KMS-11 (cell line): ENCODE data around the gene SPTBN1.

Experiments
- H2AFZ ChIP-seq: fragments of 200-600 bp; sonication (generic); 2 replicates; pipeline ENCODE4 v1.6.1; 2016; ENCODE audit warnings: antibody characterized with exemption, mixed run types, low read depth
- H3K27ac ChIP-seq: fragments of 200-600 bp; sonication (generic); 2 replicates; pipeline ENCODE4 v1.6.1; 2016; ENCODE audit warnings: mild to moderate bottlenecking, mixed run types
- H3K27me3 ChIP-seq: fragments of 200-600 bp; sonication (generic); 2 replicates; pipeline ENCODE4 v1.6.1; 2017; ENCODE audit warnings: mild to moderate bottlenecking, low read depth, mixed run types, moderate library complexity; ENCODE audit not compliant: insufficient read depth
- H3K36me3 ChIP-seq: fragments of 200-600 bp; sonication (generic); 2 replicates; pipeline ENCODE4 v1.6.1; 2017; ENCODE audit warnings: mild to moderate bottlenecking, mixed run types; ENCODE audit not compliant: insufficient read depth
- H3K4me1 ChIP-seq: fragments of 200-600 bp; sonication (generic); 2 replicates; pipeline ENCODE4 v1.6.1; 2016; ENCODE audit warnings: mild to moderate bottlenecking, low read depth, mixed run types; ENCODE audit not compliant: poor library complexity, severe bottlenecking
- H3K4me2 ChIP-seq: fragments of 200-600 bp; sonication (generic); 2 replicates; pipeline ENCODE4 v1.7.0; 2016; ENCODE audit warnings: mild to moderate bottlenecking, mixed run types
- H3K4me3 ChIP-seq: fragments of 200-600 bp; sonication (generic); IDR thresholded peaks from 2 replicates; pipeline ENCODE4 v1.6.1; 2017; ENCODE audit warnings: low read depth, low read length, mixed read lengths; ENCODE audit not compliant: insufficient read depth
- H3K79me2 ChIP-seq: fragments of 200-600 bp; sonication (generic); 2 replicates; pipeline ENCODE4 v1.6.1; 2016; ENCODE audit warnings: low read depth, mixed run types; ENCODE audit not compliant: insufficient read depth
- H3K9ac ChIP-seq: fragments of 200-600 bp; sonication (generic); 2 replicates; pipeline ENCODE4 v1.6.1; 2016; ENCODE audit warnings: mild to moderate bottlenecking, mixed run types
- H4K20me1 ChIP-seq: fragments of 200-600 bp; sonication (generic); 2 replicates; pipeline ENCODE4 v1.6.1; 2016; ENCODE audit warnings: mild to moderate bottlenecking, mixed run types; ENCODE audit not compliant: insufficient read depth
- CTCF ChIP-seq: fragments of 200-600 bp; sonication (generic); conservative IDR thresholded peaks from 2 replicates; pipeline ENCODE4 v1.6.1; 2017; ENCODE audit warnings: low read depth, mild to moderate bottlenecking, antibody characterized with exemption, low read length, moderate library complexity, mixed read lengths

Gene SPTBN1

GRCh38 chr2:54613794-54614257, 157.7 kb downstream of the SPTBN1 start:
- H3K36me3 ChIP-seq, result peaks cover 28% of the 10 kb centered on the region; the same call in 1 of the 2 replicates

GRCh38 chr2:54614819-54615218, 158.7 kb downstream of the SPTBN1 start:
- Histone ChIP-seq H4K20me1 (no peaks in the 10 kb centered on the region; the same call in 1 of the 2 replicates), H2AFZ (no peak overlapping the region), H3K27ac (no peak overlapping the region), H3K4me3 (no peak overlapping the region), H3K27me3 (no peaks in the 10 kb centered on the region; the same call in 1 of the 2 replicates), H3K79me2 (peaks cover 62% of the 10 kb centered on the region), H3K36me3 (peaks cover 28% of the 10 kb centered on the region; the same call in 1 of the 2 replicates), H3K9ac (no peak overlapping the region), H3K4me1 (peaks cover 31% of the 10 kb centered on the region), H3K4me2 (no peak overlapping the region)
- no peak for TF ChIP-seq CTCF

More at GRCh38 chr2:54613794-54614257, 157.7 kb downstream of the SPTBN1 start:
- no peaks in the 10 kb centered on the region; the same call in 1 of the 2 replicates for H4K20me1 ChIP-seq
- no peaks in the 10 kb centered on the region; the same call in 1 of the 2 replicates for H3K27me3 ChIP-seq
- H3K4me3 ChIP-seq, result no peak overlapping the region
- H3K4me2 ChIP-seq, result no peak overlapping the region
- no peak for TF ChIP-seq CTCF
- no peak overlapping the region for H3K9ac ChIP-seq
- H3K79me2 ChIP-seq, result peaks cover 72% of the 10 kb centered on the region
- H3K27ac ChIP-seq, result no peak overlapping the region
- peaks cover 31% of the 10 kb centered on the region for H3K4me1 ChIP-seq
- H2AFZ ChIP-seq, result no peak overlapping the region

GRCh38 chr2:54615832-54616534, 159.9 kb downstream of the SPTBN1 start:
- Histone ChIP-seq H2AFZ (no peak overlapping the region), H3K27ac (no peak overlapping the region), H3K79me2 (peaks cover 53% of the 10 kb centered on the region; the same call in 1 of the 2 replicates), H3K27me3 (no peaks in the 10 kb centered on the region; the same call in 1 of the 2 replicates), H3K4me2 (no peak overlapping the region), H4K20me1 (no peaks in the 10 kb centered on the region; the same call in 1 of the 2 replicates), H3K4me1 (peaks cover 27% of the 10 kb centered on the region), H3K4me3 (no peak overlapping the region), H3K9ac (no peak overlapping the region), H3K36me3 (peaks cover 28% of the 10 kb centered on the region; the same call in 1 of the 2 replicates)
- TF ChIP-seq CTCF, result no peak

GRCh38 chr2:54617409-54617808, 161.3 kb downstream of the SPTBN1 start:
- TF ChIP-seq CTCF, result no peak
- Histone ChIP-seq H3K4me2 (no peak overlapping the region), H3K9ac (no peak overlapping the region), H3K4me1 (peaks cover 15% of the 10 kb centered on the region), H3K4me3 (no peak overlapping the region), H3K79me2 (peaks cover 39% of the 10 kb centered on the region; the same call in 1 of the 2 replicates), H3K36me3 (peaks cover 28% of the 10 kb centered on the region; the same call in 1 of the 2 replicates), H3K27me3 (no peaks in the 10 kb centered on the region; the same call in 1 of the 2 replicates), H4K20me1 (no peaks in the 10 kb centered on the region; the same call in 1 of the 2 replicates), H2AFZ (no peak overlapping the region), H3K27ac (no peak overlapping the region)
